GM12878 (cell line): ENCODE results near the gene CREB5. TPM values are rescaled to one million over a fixed set of nuclear protein-coding genes. Genes with fewer than 3 reads are reported as not detected.
A peak's percentile ranks its signal among the peaks of the same experiment; 100 is the strongest.

ENCODE experiments used
- ATF2 ChIP-seq: IDR thresholded peaks from 2 replicates; pipeline ENCODE4 v1.6.1; 2012; ENCODE audit warnings: low read length, inconsistent platforms
- BCL3 ChIP-seq: IDR thresholded peaks from 2 replicates; pipeline ENCODE4 v1.6.1; 2011; ENCODE audit warnings: borderline replicate concordance, low read depth, mild to moderate bottlenecking, moderate library complexity, low read length; ENCODE audit not compliant: insufficient read depth, poor library complexity, severe bottlenecking
- CBFB ChIP-seq: IDR thresholded peaks from 2 replicates; pipeline ENCODE4 v1.6.1; 2016; ENCODE audit warnings: antibody characterized with exemption, low read depth
- EP300 ChIP-seq, 2 experiments: fragments of 150-350 bp in 1 of 2; IDR thresholded peaks; 2 replicates each; pipeline ENCODE4 v1.6.1; 2011 to 2012; ENCODE audit warnings: low read depth in 2 of 2, low read length in 2 of 2, borderline replicate concordance in 1 of 2, improper control_type of control experiment in 1 of 2, inconsistent platforms in 1 of 2; ENCODE audit not compliant: control insufficient read depth in 1 of 2
- HDAC2 ChIP-seq: fragments of 200-600 bp; sonication (generic); IDR thresholded peaks from 2 replicates; pipeline ENCODE4 v1.6.1; 2017
- IKZF1 ChIP-seq: fragments of 450-650 bp; conservative IDR thresholded peaks from 2 replicates; pipeline ENCODE4 v1.6.1; 2017; ENCODE audit warnings: antibody characterized with exemption, mild to moderate bottlenecking
- JUND ChIP-seq: IDR thresholded peaks from 2 replicates; pipeline ENCODE4 v1.6.1; 2012; ENCODE audit warnings: low read depth, mild to moderate bottlenecking, low read length, improper control_type of control experiment, moderate library complexity
- MLLT1 ChIP-seq: fragments of 450-650 bp; IDR thresholded peaks from 2 replicates; pipeline ENCODE4 v1.6.1; 2016; ENCODE audit warnings: mild to moderate bottlenecking
- PAX8 ChIP-seq: fragments of 450-650 bp; IDR thresholded peaks from 2 replicates; pipeline ENCODE4 v1.6.1; 2017; ENCODE audit warnings: mild to moderate bottlenecking, moderate library complexity
- POLR2AphosphoS5 ChIP-seq: IDR thresholded peaks from 2 replicates; pipeline ENCODE4 v1.6.1; 2011; ENCODE audit warnings: mild to moderate bottlenecking, low read length, inconsistent platforms
- POU2F2 ChIP-seq: IDR thresholded peaks from 3 replicates; pipeline ENCODE4 v1.6.1; 2011; ENCODE audit warnings: low read depth, mild to moderate bottlenecking, low read length, borderline replicate concordance
- SP1 ChIP-seq: IDR thresholded peaks from one replicate; pipeline ENCODE4 v1.6.1; 2011; ENCODE audit warnings: low read depth, low read length
- STAT3 ChIP-seq: IDR thresholded peaks from 2 replicates; pipeline ENCODE4 v1.6.1; 2011; ENCODE audit warnings: low read depth, low read length, improper control_type of control experiment
- SUZ12 ChIP-seq: fragments of 200-600 bp; sonication (generic); IDR thresholded peaks from one replicate; pipeline ENCODE4 v1.6.1; 2018; ENCODE audit warnings: antibody characterized with exemption, mild to moderate bottlenecking; ENCODE audit not compliant: unreplicated experiment
- ZBTB11 ChIP-seq: fragments of 450-650 bp; formaldehyde crosslinking; IDR thresholded peaks from 2 replicates; pipeline ENCODE4 v1.5.0; 2022; ENCODE audit warnings: mild to moderate bottlenecking, missing genetic modification characterization
- ZNF24 ChIP-seq: fragments of 450-650 bp; IDR thresholded peaks from 2 replicates; pipeline ENCODE4 v1.6.1; 2017; ENCODE audit warnings: antibody characterized with exemption, mild to moderate bottlenecking
- ZNF384 ChIP-seq: IDR thresholded peaks from 2 replicates; pipeline ENCODE4 v1.6.1; 2012; ENCODE audit warnings: low read depth, mild to moderate bottlenecking, low read length, improper control_type of control experiment, borderline replicate concordance
- polyA plus RNA-seq, 11 experiments: library from polyadenylated mRNA; depleted of rRNA in 4 of 11; unstranded in 6 of 11; stranded (reverse) in 5 of 11; fragments of >200 nt; fragmentation: Nextera tagmentation in 4 of 11; fragmentation: Illumina TruSeq in 1 of 11; extraction: Ambion mirVana in 4 of 11; extraction: Trizol in 1 of 11; gene quantifications; 1 replicate in 1 of 11; 2 replicates in 10 of 11; pipeline versions ENCODE4 v1.2.1 to v1.2.3, GENCODE V29; 2011 to 2016; ENCODE audit warnings: inconsistent platforms in 2 of 11, missing spikeins in 2 of 11, low read depth in 1 of 11
- total RNA-seq, 4 experiments: library from RNA; depleted of rRNA in 3 of 4; stranded (reverse); fragments of >200 nt in 3 of 4; fragmentation: Illumina TruSeq in 1 of 4; extraction: Trizol in 1 of 4; gene quantifications; 2 replicates each; pipeline versions ENCODE4 v1.2.1 to v1.2.3, GENCODE V29; 2013 to 2021
- TF ChIP-seq, protein P1 (sequence below): fragments of 150-350 bp; IDR thresholded peaks from 2 replicates; pipeline ENCODE4 v1.6.1; 2014; ENCODE audit warnings: mild to moderate bottlenecking, low read depth, low read length
- TF ChIP-seq, protein P2 (sequence below): IDR thresholded peaks from 2 replicates; pipeline ENCODE4 v1.6.1; 2012; ENCODE audit warnings: low read depth, low read length, improper control_type of control experiment

CREB5 gene
- total and polyA plus RNA-seq, 10 of the 15 experiments (the other 5 are each of a cell fraction or from before 2014, with no cell fraction given), result 12.9 to 74.1 (median 53.0) TPM

DNA sequence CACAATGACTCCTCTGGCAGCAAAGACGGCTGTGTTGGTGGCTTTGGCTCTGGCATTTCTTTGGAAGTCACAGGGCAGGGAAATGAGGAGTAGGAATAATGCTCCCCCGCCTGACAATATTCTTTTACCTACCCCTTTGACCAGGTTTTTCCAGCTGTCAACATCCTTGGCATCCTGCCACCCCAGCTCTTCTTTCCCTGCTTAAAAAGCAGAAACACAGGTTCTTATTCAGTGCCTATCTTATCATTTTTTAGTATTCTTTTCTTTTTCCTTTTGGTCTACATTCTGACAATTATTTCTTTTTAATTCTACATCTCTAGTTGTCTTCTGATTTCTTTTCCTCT, 97.7 kb downstream of the CREB5 start (continued):
- TF ChIP-seq BCL3 (no peak), MLLT1 (peak; percentile 35; the same call in 1 of the 2 replicates), JUND (no peak), ATF2 (no peak), SUZ12 (no peak), ZBTB11 (no peak), ZNF384 (no peak), STAT3 (no peak), ZNF24 (no peak), EP300 (IDR thresholded peaks at IDR 0.05; ENCODE audit: borderline replicate concordance in 1 of 2, control insufficient read depth in 1 of 2, low read depth in 2 of 2, low read length in 2 of 2) (no peak), POU2F2 (no peak), IKZF1 (peak; percentile 2), HDAC2 (no peak), POLR2AphosphoS5 (no peak), CBFB (no peak), SP1 (no peak), PAX8 (no peak)
- TF ChIP-seq, protein P1, sequence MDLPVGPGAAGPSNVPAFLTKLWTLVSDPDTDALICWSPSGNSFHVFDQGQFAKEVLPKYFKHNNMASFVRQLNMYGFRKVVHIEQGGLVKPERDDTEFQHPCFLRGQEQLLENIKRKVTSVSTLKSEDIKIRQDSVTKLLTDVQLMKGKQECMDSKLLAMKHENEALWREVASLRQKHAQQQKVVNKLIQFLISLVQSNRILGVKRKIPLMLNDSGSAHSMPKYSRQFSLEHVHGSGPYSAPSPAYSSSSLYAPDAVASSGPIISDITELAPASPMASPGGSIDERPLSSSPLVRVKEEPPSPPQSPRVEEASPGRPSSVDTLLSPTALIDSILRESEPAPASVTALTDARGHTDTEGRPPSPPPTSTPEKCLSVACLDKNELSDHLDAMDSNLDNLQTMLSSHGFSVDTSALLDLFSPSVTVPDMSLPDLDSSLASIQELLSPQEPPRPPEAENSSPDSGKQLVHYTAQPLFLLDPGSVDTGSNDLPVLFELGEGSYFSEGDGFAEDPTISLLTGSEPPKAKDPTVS, result no peak
- TF ChIP-seq, protein P2, sequence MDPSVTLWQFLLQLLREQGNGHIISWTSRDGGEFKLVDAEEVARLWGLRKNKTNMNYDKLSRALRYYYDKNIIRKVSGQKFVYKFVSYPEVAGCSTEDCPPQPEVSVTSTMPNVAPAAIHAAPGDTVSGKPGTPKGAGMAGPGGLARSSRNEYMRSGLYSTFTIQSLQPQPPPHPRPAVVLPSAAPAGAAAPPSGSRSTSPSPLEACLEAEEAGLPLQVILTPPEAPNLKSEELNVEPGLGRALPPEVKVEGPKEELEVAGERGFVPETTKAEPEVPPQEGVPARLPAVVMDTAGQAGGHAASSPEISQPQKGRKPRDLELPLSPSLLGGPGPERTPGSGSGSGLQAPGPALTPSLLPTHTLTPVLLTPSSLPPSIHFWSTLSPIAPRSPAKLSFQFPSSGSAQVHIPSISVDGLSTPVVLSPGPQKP, result no peak
